ENCODE data around the gene GNB1. TPM values are rescaled to one million over a fixed set of nuclear protein-coding genes. Genes with fewer than 3 reads are reported as not detected.

Gene GNB1
- total and polyA plus RNA-seq, 12 donors = 64.9 to 228 (median 168) TPM

GRCh38 chr1:1778663-1779319, 112.1 kb downstream of the GNB1 start:
- H3K4me1 ChIP-seq = peaks cover 33 to 88% (median 82%) of the 10 kb centered on the region in 9 donors
- peak overlapping the region; percentile 29 to 96 (median 88) for H3K4me3 ChIP-seq
- intact Hi-C loops (cut with DNase I) = loop anchor here in 4 of 10 donors (5.0 kb wide), 2 partner anchors 114 to 129 kb away; partner anchors contain the start of gene GNB1 (in 2 of the 4)
- peak; percentile 64 to 74 for DNase-seq
- peak overlapping the region in 9 of 10 donors; percentile 66 to 99 (median 94) for H3K27ac ChIP-seq
- no peaks in the 10 kb centered on the region for H3K27me3 ChIP-seq
- WGBS, 2 donors = 3 to 5% methylated on average over 55 to 68 of the region's 68 CpGs
- H3K9me3 ChIP-seq = no peaks in the 10 kb centered on the region
- H3K36me3 ChIP-seq = peaks cover 0 to 7% (median 0%) of the 10 kb centered on the region in 9 donors
- peak; percentile 23 to 50 (median 33) for ATAC-seq
- TF ChIP-seq CTCF (IDR thresholded peaks at IDR 0.05) = peak in 1 of 9 donors; percentile 16

GRCh38 chr1:1777950-1778662, 112.8 kb downstream of the GNB1 start, which contains the start of gene NADK:
NADK (minus strand) TSS chr1:1778470; CDS start chr1:1765406, 13,064 bp downstream.
- Histone ChIP-seq H3K4me1 (peaks cover 29 to 81% (median 75%) of the 10 kb centered on the region in 9 donors), H3K4me3 (peak within 1 kb of the TSS; percentile 66 to 96 (median 88))

GRCh38 chr1:1777583-1777899, 113.3 kb downstream of the GNB1 start:
- Histone ChIP-seq H3K27me3 (no peaks in the 10 kb centered on the region), H3K27ac (peak overlapping the region; percentile 89 to 99 (median 92)), H3K36me3 (peaks cover 0 to 11% (median 1%) of the 10 kb centered on the region in 9 donors), H3K9me3 (no peaks in the 10 kb centered on the region), H3K4me3 (peak overlapping the region; percentile 66 to 96 (median 88)), H3K4me1 (peaks cover 24 to 76% (median 69%) of the 10 kb centered on the region in 9 donors)
- no peak for TF ChIP-seq CTCF (IDR thresholded peaks at IDR 0.05)
- ATAC-seq (peak in 7 of 8 donors; percentile 20 to 72 (median 57)), DNase-seq (peak in 1 of 2 donors; percentile 58)
- intact Hi-C loops (cut with DNase I) = loop anchor here in 4 of 10 donors (2.0 to 5.0 kb wide), 3 partner anchors 15 to 130 kb away; partner anchors contain the start of gene GNB1 (in 2 of the 4)
- WGBS, 2 donors = 0 to 2% methylated on average over 6 of the region's 6 CpGs

More at GRCh38 chr1:1777950-1778662, 112.8 kb downstream of the GNB1 start, which contains the start of gene NADK:
- peak; percentile 42 to 74 for DNase-seq
- Histone ChIP-seq H3K27ac (peak within 1 kb of the TSS; percentile 89 to 99 (median 94)), H3K36me3 (peaks cover 0 to 5% (median 0%) of the 10 kb centered on the region in 9 donors), H3K9me3 (no peaks in the 10 kb centered on the region), H3K27me3 (no peaks in the 10 kb centered on the region)
- intact Hi-C loops (cut with DNase I) = loop anchor here in 4 of 10 donors (2.0 to 5.0 kb wide), 3 partner anchors 15 to 129 kb away; partner anchors contain the start of gene GNB1 (in 2 of the 4)
- peak; percentile 23 to 77 (median 51) for ATAC-seq
- WGBS, 2 donors = 0 to 1% methylated on average over 80 to 99 of the region's 99 CpGs
- TF ChIP-seq CTCF (IDR thresholded peaks at IDR 0.05) = peak in 1 of 9 donors; percentile 21

Data from heart right ventricle (tissue), 16 donors.